ENCODE data around the gene WWOX. TPM values are rescaled to one million over a fixed set of nuclear protein-coding genes. Genes with fewer than 3 reads are reported as not detected.

WWOX gene
- total RNA-seq, 1 donor from 2014 or later, result 34.9 TPM

GRCh38 chr16:79131321-79132075 is 1032.0 kb downstream of the WWOX start:
- no peak for TF ChIP-seq CTCF (IDR thresholded peaks at IDR 0.05; ENCODE audit: insufficient read depth, low read length, poor library complexity, severe bottlenecking)
- no peak for DNase-seq (ENCODE audit: low read depth)
- no peak overlapping the region for H3K4me3 ChIP-seq (ENCODE audit: low read depth, low read length)
- no peaks in the 10 kb centered on the region for H3K27me3 ChIP-seq (ENCODE audit: control insufficient read depth, insufficient read depth, low read length)
- H3K36me3 ChIP-seq (ENCODE audit: control insufficient read depth, insufficient read depth, low read length), result no peaks in the 10 kb centered on the region

- no peak for TF ChIP-seq CTCF (IDR thresholded peaks at IDR 0.05; ENCODE audit: insufficient read depth, low read length, poor library complexity, severe bottlenecking)
- no peaks in the 10 kb centered on the region for H3K27me3 ChIP-seq (ENCODE audit: control insufficient read depth, insufficient read depth, low read length)
- no peaks in the 10 kb centered on the region for H3K36me3 ChIP-seq (ENCODE audit: control insufficient read depth, insufficient read depth, low read length)
- DNase-seq (ENCODE audit: low read depth), result no peak
- no peak overlapping the region for H3K4me3 ChIP-seq (ENCODE audit: low read depth, low read length)
These were observed 1033.2 kb downstream of the WWOX start for GRCh38 chr16:79132701-79133100.

GRCh38 chr16:79134300-79134699 is 1034.8 kb downstream of the WWOX start:
- Histone ChIP-seq H3K27me3 (ENCODE audit: control insufficient read depth, insufficient read depth, low read length) (no peaks in the 10 kb centered on the region), H3K4me3 (ENCODE audit: low read depth, low read length) (no peak overlapping the region), H3K36me3 (ENCODE audit: control insufficient read depth, insufficient read depth, low read length) (no peaks in the 10 kb centered on the region)
- no peak for TF ChIP-seq CTCF (IDR thresholded peaks at IDR 0.05; ENCODE audit: insufficient read depth, low read length, poor library complexity, severe bottlenecking)
- no peak for DNase-seq (ENCODE audit: low read depth)

GRCh38 chr16:79136955-79137354 is 1037.5 kb downstream of the WWOX start:
- H3K27me3 ChIP-seq (ENCODE audit: control insufficient read depth, insufficient read depth, low read length), result no peaks in the 10 kb centered on the region
- TF ChIP-seq CTCF (IDR thresholded peaks at IDR 0.05; ENCODE audit: insufficient read depth, low read length, poor library complexity, severe bottlenecking), result no peak
- no peak for DNase-seq (ENCODE audit: low read depth)
- no peak overlapping the region for H3K4me3 ChIP-seq (ENCODE audit: low read depth, low read length)
- H3K36me3 ChIP-seq (ENCODE audit: control insufficient read depth, insufficient read depth, low read length), result no peaks in the 10 kb centered on the region

GRCh38 chr16:79137426-79137939 is 1038.0 kb downstream of the WWOX start:
- no peak for TF ChIP-seq CTCF (IDR thresholded peaks at IDR 0.05; ENCODE audit: insufficient read depth, low read length, poor library complexity, severe bottlenecking)
- no peak for DNase-seq (ENCODE audit: low read depth)
- no peak overlapping the region for H3K4me3 ChIP-seq (ENCODE audit: low read depth, low read length)

GRCh38 chr16:79139799-79140198 is 1040.3 kb downstream of the WWOX start:
- H3K4me3 ChIP-seq (ENCODE audit: low read depth, low read length), result no peak overlapping the region
- no peaks in the 10 kb centered on the region for H3K27me3 ChIP-seq (ENCODE audit: control insufficient read depth, insufficient read depth, low read length)
- no peaks in the 10 kb centered on the region for H3K36me3 ChIP-seq (ENCODE audit: control insufficient read depth, insufficient read depth, low read length)
- DNase-seq (ENCODE audit: low read depth), result no peak
- TF ChIP-seq CTCF (IDR thresholded peaks at IDR 0.05; ENCODE audit: insufficient read depth, low read length, poor library complexity, severe bottlenecking), result no peak

More at GRCh38 chr16:79137426-79137939, 1038.0 kb downstream of the WWOX start:
- H3K27me3 ChIP-seq (ENCODE audit: control insufficient read depth, insufficient read depth, low read length), result no peaks in the 10 kb centered on the region
- no peaks in the 10 kb centered on the region for H3K36me3 ChIP-seq (ENCODE audit: control insufficient read depth, insufficient read depth, low read length)

Data from kidney epithelial cell (primary cell).